ENCODE results near the gene EYS.

DNA sequence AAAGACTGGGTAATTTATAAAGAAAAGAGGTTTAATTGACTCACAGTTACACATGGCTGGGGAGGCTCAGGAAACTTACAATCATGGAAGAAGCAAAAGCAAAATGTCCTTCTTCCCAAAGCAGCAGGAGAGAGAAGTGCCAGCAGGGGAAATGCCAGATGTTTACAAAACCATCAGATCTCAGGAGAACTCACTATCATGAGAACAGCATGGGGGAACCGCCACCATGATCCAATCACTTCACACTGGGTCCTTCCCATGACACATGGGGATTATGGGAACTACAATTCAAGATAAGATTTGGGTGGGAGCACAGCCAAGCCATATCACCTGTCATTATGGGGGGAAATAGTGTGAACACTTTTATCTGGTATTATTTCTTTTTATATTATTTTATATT is 557.2 kb downstream of the EYS start:
- no peak for TF ChIP-seq ZFP30 (CRISPR knock-in tag; IDR thresholded peaks at IDR 0.05)
- no peak for TF ChIP-seq ZC3H10 (CRISPR knock-in tag; IDR thresholded peaks at IDR 0.05)
- no peak for TF ChIP-seq ESRRG (CRISPR knock-in tag; IDR thresholded peaks at IDR 0.05)
- no peak for TF ChIP-seq BACH2 (CRISPR knock-in tag; IDR thresholded peaks at IDR 0.05; ENCODE audit: borderline replicate concordance)
- no peak for TF ChIP-seq ZFP3 (CRISPR knock-in tag; IDR thresholded peaks at IDR 0.05)
- no peak for TF ChIP-seq RARB (CRISPR knock-in tag; IDR thresholded peaks at IDR 0.05)
- TF ChIP-seq, protein P1, sequence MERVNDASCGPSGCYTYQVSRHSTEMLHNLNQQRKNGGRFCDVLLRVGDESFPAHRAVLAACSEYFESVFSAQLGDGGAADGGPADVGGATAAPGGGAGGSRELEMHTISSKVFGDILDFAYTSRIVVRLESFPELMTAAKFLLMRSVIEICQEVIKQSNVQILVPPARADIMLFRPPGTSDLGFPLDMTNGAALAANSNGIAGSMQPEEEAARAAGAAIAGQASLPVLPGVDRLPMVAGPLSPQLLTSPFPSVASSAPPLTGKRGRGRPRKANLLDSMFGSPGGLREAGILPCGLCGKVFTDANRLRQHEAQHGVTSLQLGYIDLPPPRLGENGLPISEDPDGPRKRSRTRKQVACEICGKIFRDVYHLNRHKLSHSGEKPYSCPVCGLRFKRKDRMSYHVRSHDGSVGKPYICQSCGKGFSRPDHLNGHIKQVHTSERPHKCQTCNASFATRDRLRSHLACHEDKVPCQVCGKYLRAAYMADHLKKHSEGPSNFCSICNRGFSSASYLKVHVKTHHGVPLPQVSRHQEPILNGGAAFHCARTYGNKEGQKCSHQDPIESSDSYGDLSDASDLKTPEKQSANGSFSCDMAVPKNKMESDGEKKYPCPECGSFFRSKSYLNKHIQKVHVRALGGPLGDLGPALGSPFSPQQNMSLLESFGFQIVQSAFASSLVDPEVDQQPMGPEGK (CRISPR knock-in tag; IDR thresholded peaks at IDR 0.05; ENCODE audit: borderline replicate concordance): no peak
- no peak for TF ChIP-seq TCF4 (CRISPR knock-in tag; IDR thresholded peaks at IDR 0.05; ENCODE audit: borderline replicate concordance)
- no peak for TF ChIP-seq ZNF8 (CRISPR knock-in tag; IDR thresholded peaks at IDR 0.05)
- no peak for TF ChIP-seq PPARA (CRISPR knock-in tag; IDR thresholded peaks at IDR 0.05; ENCODE audit: borderline replicate concordance)
- no peak for TF ChIP-seq OSR1 (CRISPR knock-in tag; IDR thresholded peaks at IDR 0.05)
- TF ChIP-seq, protein P2, sequence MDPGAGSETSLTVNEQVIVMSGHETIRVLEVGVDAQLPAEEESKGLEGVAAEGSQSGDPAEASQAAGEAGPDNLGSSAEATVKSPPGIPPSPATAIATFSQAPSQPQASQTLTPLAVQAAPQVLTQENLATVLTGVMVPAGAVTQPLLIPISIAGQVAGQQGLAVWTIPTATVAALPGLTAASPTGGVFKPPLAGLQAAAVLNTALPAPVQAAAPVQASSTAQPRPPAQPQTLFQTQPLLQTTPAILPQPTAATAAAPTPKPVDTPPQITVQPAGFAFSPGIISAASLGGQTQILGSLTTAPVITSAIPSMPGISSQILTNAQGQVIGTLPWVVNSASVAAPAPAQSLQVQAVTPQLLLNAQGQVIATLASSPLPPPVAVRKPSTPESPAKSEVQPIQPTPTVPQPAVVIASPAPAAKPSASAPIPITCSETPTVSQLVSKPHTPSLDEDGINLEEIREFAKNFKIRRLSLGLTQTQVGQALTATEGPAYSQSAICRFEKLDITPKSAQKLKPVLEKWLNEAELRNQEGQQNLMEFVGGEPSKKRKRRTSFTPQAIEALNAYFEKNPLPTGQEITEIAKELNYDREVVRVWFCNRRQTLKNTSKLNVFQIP (CRISPR knock-in tag; IDR thresholded peaks at IDR 0.05; ENCODE audit: borderline replicate concordance, low read depth): no peak
- TF ChIP-seq GLIS3 (CRISPR knock-in tag; IDR thresholded peaks at IDR 0.05): no peak
- TF ChIP-seq ZNF70 (CRISPR knock-in tag; IDR thresholded peaks at IDR 0.05): no peak

Data from SK-N-SH treated with all-trans-retinoic acid at 6 μM for 48 hours (cell line).